DMS 273 (cell line): ENCODE results near the gene EHHADH.

ENCODE experiments used
- DNase-seq: peaks from one replicate; lab custom pipeline; 2025; ENCODE audit not compliant: unreplicated experiment; lab: John Stamatoyannopoulos, UW

EHHADH gene

DNA sequence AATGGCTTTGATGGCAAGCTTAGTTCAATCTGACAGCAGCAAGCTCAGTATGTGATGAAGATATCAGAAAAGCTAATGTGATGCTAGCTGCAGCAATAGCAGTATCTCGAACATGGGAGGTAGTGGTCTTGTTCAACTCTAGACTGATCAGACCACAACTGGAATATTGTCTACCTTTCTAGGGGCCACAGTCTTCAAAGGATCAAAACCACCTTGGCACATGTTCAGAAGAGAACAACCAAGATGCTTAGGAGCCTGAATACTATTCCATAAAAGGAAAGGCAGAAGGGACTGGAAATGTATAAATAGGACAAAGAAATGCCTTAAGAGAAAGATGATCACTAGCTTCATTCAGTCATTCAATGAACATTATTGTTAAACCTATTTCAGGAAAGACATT is 103.3 kb downstream of the EHHADH start:
- no peak for DNase-seq

DNA sequence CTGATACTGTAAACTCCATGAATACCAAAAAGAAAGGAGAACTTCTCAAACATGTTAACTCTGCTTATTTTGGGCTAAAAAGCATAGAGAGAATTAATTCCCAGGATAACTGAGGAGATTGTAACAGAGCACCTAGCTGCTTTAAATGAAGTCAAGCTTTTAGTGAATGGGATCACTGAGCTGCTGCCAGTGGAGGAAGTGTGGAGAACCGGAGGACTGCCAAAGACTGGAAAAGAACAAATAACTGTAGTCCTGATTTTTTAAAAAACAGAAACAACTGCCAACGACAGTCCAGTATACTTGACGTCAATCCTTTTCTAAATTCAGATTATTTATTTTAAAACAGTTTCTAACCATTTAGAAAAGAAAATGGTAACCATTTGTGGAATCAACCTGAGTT is 104.3 kb downstream of the EHHADH start:
- no peak for DNase-seq

DNA sequence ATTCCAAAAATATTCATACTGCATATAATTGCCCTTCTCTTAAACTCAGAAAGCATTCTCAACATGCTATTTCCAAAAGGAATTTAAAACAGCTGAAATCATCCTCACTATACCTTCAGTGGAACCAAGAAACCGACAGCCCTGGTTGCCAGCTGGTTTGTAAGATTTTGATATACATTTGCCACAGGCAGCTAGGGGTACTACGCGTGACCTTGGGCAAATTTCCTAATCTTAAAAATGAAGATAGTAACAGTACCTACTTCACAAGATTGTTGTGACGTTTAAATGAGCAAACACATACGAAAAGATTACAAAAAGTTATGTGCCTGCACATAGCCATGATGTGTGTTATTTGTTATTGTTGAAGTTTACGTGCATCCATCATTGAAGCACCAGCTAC is 108.3 kb downstream of the EHHADH start:
- DNase-seq, result peak; percentile 26

DNA sequence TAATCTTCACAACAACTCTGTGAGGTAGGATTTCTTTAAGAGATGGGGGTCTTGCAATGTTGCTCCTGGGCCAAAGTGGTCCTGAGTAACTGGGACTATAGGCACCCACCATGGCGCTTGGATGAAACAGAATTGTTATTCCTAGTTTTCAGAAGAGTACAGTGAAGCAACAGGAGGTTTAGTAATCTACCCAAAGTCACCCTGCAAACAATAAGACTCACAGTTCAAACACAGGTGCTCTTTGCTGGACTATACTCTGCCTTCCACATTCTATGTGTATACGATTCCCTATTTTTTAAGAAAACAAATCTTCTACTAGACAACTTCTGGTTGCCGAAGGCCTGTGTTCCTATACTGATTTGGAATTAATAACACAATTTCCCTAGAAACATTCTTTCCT is 109.1 kb downstream of the EHHADH start:
- no peak for DNase-seq
